Stimulated activated naive B cell treated with anti-CD40 and anti-IgM and Interleukin-4, amounts not matched to agents 10 μg/mL and 1 μg/mL and 100 μg/mL, for 72 hours (primary cell): ENCODE data around the gene FIGN.

Experiments used
- ATAC-seq, 2 donors: fragments of 150-1000 bp; cut with Tn5 transposase; replicated peaks; 2 replicates each; pipeline ENCODE4 v1.10.0; 2021; ENCODE audit warnings: moderate library complexity in 1 of 2
- DNase-seq: peaks from one replicate; pipeline ENCODE4 v3.0.0; 2021
- H3K27ac Mint-ChIP-seq: one replicate; pipeline ENCODE4 v1.8.0; 2022; ENCODE audit warnings: mild to moderate bottlenecking, mixed read lengths
- H3K27me3 Mint-ChIP-seq, 2 donors: one replicate each; pipeline ENCODE4 v1.8.0; 2022; ENCODE audit warnings: mixed read lengths in 2 of 2
- H3K36me3 Mint-ChIP-seq, 2 donors: one replicate each; pipeline ENCODE4 v1.8.0; 2022; ENCODE audit warnings: mixed read lengths in 2 of 2, mild to moderate bottlenecking in 1 of 2
- H3K4me1 Mint-ChIP-seq, 2 donors: one replicate each; pipeline ENCODE4 v1.8.0; 2022; ENCODE audit warnings: mixed read lengths in 2 of 2, mild to moderate bottlenecking in 1 of 2
- H3K4me3 Mint-ChIP-seq, 2 donors: one replicate each; pipeline ENCODE4 v1.8.0; 2022; ENCODE audit warnings: mild to moderate bottlenecking in 2 of 2, mixed read lengths in 2 of 2, moderate library complexity in 1 of 2
- H3K9me3 Mint-ChIP-seq, 2 donors: one replicate each; pipeline ENCODE4 v1.8.0; 2022; ENCODE audit warnings: mixed read lengths in 2 of 2, mild to moderate bottlenecking in 1 of 2

FIGN gene

DNA sequence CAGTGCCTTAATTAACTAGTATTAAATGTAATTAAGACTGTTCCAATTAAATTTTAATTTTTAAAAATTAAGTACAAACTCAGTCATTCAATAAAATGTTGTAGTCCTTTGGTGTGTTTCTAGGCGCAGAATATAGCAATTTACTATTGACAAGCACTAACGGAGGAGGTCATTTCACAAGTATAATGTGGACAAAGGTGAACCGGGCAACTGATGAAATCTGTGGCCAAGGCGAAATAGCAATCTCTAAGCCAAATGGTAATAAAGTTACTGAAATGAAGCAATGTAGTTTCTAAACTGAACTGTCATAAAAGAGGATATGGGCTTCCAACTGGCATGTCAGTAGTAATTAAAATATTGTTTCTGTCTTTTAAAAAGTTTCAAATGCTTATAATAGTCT lies 27.5 kb downstream of the FIGN start:
- Mint-ChIP-seq H3K36me3 (no peaks in the 10 kb centered on the region), H3K4me3 (no peak overlapping the region), H3K27ac (no peak overlapping the region), H3K27me3 (peaks cover 0 to 5% of the 10 kb centered on the region in 2 donors), H3K4me1 (no peaks in the 10 kb centered on the region), H3K9me3 (peaks cover 0 to 2% of the 10 kb centered on the region in 2 donors)
- DNase-seq (no peak), ATAC-seq (no peak)

DNA sequence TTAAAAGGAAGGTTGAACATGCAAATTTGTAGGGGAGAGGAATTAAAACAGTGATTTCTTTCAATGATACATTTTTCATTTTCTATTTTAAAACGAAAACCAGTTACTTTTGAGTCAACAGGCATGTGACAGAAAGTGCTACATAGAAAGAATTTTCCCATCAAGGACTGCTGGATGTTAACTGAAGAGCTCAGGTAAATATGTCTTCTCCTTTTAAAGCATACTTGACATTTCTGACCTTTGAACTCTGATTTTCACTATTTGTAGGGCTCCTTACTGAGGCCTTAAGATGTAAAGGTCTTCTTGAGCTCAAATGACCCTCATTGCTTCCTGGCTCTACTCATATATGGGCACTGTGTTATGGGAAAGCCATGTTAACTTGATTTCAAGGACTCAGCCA lies 32.4 kb downstream of the FIGN start:
- no peak overlapping the region for H3K27ac Mint-ChIP-seq
- H3K4me3 Mint-ChIP-seq, result no peak overlapping the region
- peaks cover 0 to 2% of the 10 kb centered on the region in 2 donors for H3K9me3 Mint-ChIP-seq
- DNase-seq (no peak), ATAC-seq (no peak)
- no peaks in the 10 kb centered on the region for H3K4me1 Mint-ChIP-seq
- peaks cover 5 to 7% of the 10 kb centered on the region in 2 donors for H3K27me3 Mint-ChIP-seq
- no peaks in the 10 kb centered on the region for H3K36me3 Mint-ChIP-seq

DNA sequence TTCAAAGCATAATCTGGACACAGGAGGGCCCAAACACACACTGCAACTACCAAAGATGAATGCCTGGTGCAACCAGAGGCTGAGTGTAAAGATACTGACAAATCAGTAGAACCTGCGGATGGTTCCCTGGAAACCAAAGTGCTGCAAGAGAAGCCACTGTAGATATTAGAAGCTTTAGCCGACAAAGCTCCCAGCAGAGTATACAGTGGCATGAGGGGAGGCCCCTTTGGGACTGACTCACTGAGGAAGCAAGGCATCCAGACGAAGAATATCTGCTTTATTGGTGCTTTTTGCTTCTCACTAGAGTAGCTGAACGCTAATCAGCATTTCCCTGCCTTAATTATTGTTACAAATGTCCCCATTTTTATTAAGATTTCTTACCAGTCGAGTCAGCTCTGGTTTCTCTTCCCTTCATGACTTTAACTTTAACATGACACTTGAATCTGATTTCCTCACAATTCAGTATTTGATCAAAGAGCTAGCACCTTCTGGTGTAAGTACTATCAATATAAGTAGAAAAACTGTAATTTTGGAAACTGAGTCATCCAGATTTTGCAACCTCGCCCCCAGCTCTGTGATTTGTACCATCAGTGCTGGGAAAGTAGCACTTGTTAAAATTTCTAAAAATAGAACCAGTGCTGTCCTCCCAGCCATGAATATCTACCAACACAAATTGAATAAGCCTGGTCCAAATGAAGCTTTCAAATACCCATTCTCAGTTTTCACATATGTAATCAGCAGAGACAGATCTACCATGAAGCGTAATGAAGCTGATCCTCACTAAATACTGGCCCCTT lies 34.2 kb downstream of the FIGN start:
- ATAC-seq (no peak), DNase-seq (no peak)
- peaks cover 0 to 2% of the 10 kb centered on the region in 2 donors for H3K9me3 Mint-ChIP-seq
- H3K27ac Mint-ChIP-seq, result no peak overlapping the region
- H3K4me1 Mint-ChIP-seq, result no peaks in the 10 kb centered on the region
- peaks cover 5 to 7% of the 10 kb centered on the region in 2 donors for H3K27me3 Mint-ChIP-seq
- no peaks in the 10 kb centered on the region for H3K36me3 Mint-ChIP-seq
- H3K4me3 Mint-ChIP-seq, result no peak overlapping the region

DNA sequence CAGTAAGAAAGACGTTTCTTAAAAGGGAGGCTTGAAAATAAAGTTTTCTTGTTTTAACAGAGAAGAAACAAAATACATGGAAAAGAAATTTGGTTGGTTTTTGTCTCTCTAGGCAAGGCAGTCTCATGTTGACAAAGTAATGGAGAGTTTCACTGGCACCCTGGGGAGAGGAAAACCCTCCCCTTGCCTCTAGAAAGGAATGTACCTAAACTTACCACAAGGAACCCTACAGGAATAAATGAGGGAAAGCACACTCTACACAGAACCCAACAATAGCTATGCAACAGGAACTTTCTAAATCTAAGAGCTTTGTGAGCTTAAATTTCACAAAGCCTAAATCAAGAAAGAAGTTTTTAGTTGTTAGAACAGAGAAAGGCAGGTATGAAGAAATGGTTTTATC lies 37.0 kb downstream of the FIGN start:
- Mint-ChIP-seq H3K9me3 (no peaks in the 10 kb centered on the region), H3K4me3 (no peak overlapping the region), H3K27me3 (peaks cover 5 to 7% of the 10 kb centered on the region in 2 donors), H3K4me1 (no peaks in the 10 kb centered on the region), H3K27ac (no peak overlapping the region), H3K36me3 (no peaks in the 10 kb centered on the region)
- DNase-seq (no peak), ATAC-seq (no peak)

DNA sequence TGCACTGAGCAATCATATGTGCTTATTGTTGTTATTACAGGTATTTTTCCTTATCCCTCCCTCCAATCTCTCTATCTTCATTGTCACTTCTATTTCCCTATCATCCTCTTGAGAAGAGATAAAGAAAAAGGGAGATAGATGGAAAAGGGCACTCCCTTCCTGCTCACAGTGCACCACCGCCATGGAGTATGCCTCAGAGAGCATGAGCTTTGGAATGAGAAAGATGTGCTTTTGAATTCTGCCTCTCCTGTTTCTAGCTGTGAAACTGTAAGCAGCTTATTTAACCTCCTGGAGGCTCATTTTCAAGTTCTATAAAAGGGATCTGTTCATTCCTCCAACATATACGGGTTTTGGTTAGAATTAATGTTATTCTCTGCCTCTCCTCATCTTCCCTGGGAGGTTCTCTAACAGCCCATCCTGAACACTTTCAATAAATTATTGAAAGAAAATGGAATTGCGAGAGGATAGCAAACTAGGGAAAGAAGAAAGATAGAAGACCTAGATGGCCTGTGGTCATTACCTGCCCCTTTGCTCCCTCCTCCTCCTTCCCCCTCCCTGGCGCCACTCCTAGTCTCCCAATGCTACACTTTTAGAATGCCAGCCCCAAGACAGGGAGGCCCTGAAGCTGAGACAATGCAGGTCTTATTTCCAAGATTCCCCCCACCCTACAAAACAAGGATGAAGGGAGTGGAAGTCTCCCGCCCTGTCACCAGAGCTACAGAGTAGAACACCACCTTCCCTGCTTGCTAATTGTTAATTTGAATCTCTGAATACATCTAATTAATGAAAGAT lies 37.8 kb downstream of the FIGN start:
- Mint-ChIP-seq H3K9me3 (no peaks in the 10 kb centered on the region), H3K36me3 (no peaks in the 10 kb centered on the region), H3K4me3 (no peak overlapping the region), H3K27ac (no peak overlapping the region), H3K27me3 (peaks cover 5 to 7% of the 10 kb centered on the region in 2 donors), H3K4me1 (no peaks in the 10 kb centered on the region)
- DNase-seq (no peak), ATAC-seq (no peak)

DNA sequence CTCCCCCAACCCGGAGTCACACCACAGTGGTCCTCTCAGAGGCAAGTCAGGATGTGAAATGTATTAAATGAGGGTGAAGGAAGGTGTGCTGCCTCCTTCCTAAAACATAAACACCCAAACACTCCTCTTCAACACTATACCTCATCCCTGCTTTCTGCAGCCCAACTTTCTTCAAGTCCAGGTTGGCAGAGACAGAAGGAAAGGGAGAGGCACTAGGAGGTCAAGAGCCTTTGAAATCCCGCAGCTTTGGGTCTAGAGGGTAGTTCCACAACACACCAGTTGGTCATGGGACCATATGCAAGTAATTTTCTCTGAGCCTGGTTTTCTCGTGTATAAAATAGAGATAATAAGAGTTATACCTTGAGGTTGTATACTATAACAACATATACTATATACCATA lies 38.4 kb downstream of the FIGN start:
- Mint-ChIP-seq H3K9me3 (no peaks in the 10 kb centered on the region), H3K27ac (no peak overlapping the region), H3K4me1 (no peaks in the 10 kb centered on the region), H3K4me3 (no peak overlapping the region), H3K36me3 (no peaks in the 10 kb centered on the region), H3K27me3 (peaks cover 5 to 7% of the 10 kb centered on the region in 2 donors)
- ATAC-seq (no peak), DNase-seq (no peak)

DNA sequence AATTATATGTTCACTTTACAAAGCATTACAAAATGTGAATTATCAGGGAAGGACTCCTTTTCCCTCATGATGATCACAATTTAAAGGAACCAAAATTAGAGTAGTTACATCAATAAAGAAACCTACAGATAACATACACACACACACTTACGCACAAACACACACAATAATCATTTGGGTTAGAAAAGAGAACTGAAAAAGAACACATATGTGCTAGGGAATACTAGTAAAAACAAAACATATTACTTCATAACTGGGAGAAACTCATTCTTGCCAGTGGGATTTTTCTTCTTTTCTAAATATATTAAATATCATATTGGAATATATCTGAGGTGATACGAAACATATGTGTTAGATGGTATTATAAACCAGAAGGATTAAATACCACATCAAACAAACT lies 42.3 kb downstream of the FIGN start:
- Mint-ChIP-seq H3K36me3 (no peaks in the 10 kb centered on the region), H3K9me3 (no peaks in the 10 kb centered on the region), H3K4me3 (no peak overlapping the region), H3K4me1 (no peaks in the 10 kb centered on the region), H3K27me3 (no peaks in the 10 kb centered on the region), H3K27ac (no peak overlapping the region)
- DNase-seq (no peak), ATAC-seq (no peak)

DNA sequence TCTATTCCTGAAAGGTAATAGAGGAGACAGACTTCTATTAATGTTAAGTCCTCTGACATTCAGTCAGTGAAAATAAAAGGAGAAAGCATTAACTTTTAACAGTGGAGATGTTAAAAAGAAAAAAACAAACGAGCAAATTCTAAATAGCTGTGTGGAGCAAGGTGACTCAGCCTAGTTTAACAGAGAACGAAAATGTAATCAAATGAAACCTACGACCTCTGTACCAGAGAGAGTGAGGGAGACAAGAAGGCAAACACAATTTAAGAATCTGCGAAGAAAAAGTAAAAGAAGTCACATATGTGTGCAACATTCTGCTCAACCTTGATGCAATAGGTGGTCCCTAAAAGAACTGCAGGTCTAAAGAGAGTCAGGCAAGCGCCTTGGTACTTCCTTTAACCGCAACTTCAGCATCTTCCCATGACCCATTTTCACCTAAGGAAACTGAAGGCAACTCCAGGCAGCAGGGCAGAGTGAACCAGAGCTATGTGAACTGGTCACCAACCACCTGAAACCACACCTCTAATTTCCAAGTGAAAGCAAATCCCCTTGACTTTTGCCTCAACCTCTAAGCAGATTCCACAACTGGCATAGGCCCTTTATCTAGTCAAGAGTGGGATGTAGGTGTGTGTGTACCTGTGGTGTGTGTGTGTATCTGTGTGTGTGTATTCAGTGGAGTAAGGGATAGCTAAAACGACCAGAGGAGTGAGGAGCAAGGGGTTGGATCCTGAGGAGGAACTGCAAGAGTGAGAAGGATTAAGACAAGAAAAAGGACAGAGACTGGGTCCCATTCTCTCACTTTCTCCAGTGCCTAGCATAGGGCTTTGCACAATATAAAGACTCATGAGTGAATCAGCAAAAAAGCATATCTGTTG lies 43.0 kb downstream of the FIGN start:
- no peaks in the 10 kb centered on the region for H3K36me3 Mint-ChIP-seq
- no peak for ATAC-seq
- H3K27me3 Mint-ChIP-seq, result no peaks in the 10 kb centered on the region
- no peak overlapping the region for H3K27ac Mint-ChIP-seq
- no peaks in the 10 kb centered on the region for H3K9me3 Mint-ChIP-seq
- H3K4me1 Mint-ChIP-seq, result no peaks in the 10 kb centered on the region
- DNase-seq, result no peak
- H3K4me3 Mint-ChIP-seq, result no peak overlapping the region

DNA sequence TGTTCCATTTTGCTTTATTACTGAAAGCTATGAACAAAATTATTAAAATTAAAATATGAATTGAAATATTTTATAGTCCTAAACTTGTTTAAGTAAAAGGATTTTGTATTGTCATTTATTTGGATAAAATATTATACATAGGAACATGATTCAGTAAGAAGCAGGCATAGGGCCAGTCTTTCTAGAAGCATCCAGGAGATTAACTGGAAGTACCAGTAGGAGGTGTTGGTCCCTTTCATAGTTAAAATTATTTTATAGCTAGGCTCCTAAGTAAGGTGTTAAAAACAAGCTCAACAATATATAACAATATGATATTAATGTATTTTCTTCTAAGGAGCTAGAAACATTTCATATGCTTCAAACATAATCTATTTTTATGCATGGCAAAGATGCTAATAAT lies 43.7 kb downstream of the FIGN start:
- H3K9me3 Mint-ChIP-seq, result no peaks in the 10 kb centered on the region
- no peak overlapping the region for H3K4me3 Mint-ChIP-seq
- DNase-seq (no peak), ATAC-seq (no peak)
- no peak overlapping the region for H3K27ac Mint-ChIP-seq
- H3K27me3 Mint-ChIP-seq, result no peaks in the 10 kb centered on the region
- no peaks in the 10 kb centered on the region for H3K4me1 Mint-ChIP-seq
- H3K36me3 Mint-ChIP-seq, result no peaks in the 10 kb centered on the region

DNA sequence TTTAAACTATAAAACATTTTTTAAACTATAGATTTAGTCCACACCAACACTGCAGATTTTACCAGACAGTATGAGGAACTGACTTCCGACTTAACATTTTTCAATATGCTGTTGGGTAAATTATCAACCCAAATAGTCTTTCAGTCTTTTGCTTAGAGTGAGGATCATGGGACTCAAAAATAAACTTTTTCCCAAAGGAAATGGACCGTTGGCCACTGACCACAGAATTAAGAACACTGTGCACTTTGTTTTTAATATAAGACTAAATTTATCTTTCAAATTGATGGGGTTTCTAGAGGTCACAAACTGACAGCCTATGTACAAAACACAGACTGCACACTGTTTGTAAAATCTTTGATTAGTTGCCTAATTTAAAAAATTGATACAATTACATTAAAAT lies 44.9 kb downstream of the FIGN start:
- Mint-ChIP-seq H3K36me3 (no peaks in the 10 kb centered on the region), H3K4me1 (no peaks in the 10 kb centered on the region), H3K4me3 (no peak overlapping the region), H3K9me3 (no peaks in the 10 kb centered on the region), H3K27ac (no peak overlapping the region), H3K27me3 (no peaks in the 10 kb centered on the region)
- ATAC-seq (no peak), DNase-seq (no peak)

DNA sequence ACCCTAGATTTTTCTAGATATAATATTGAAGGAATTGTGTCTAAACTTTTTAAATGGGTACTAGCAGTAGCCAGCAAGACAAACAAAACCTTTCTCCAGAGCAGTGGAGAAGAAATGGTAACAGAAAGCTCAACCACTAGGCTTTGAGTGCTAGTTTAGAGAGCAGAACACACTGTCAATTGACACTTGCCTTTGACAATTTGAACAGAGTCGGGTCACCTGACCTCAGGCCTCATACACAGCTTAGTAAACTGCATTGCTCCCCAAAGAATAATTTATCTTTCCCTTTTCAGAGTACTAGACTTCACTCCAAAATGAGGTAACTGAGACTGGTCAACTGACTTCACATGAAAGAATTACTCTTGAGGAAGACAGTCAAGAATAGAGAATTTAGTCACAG lies 48.6 kb downstream of the FIGN start:
- no peak for DNase-seq
- Mint-ChIP-seq H3K4me3 (no peak overlapping the region), H3K36me3 (no peaks in the 10 kb centered on the region), H3K27me3 (no peaks in the 10 kb centered on the region), H3K4me1 (no peaks in the 10 kb centered on the region), H3K27ac (no peak overlapping the region), H3K9me3 (no peaks in the 10 kb centered on the region)
- no peak for ATAC-seq

DNA sequence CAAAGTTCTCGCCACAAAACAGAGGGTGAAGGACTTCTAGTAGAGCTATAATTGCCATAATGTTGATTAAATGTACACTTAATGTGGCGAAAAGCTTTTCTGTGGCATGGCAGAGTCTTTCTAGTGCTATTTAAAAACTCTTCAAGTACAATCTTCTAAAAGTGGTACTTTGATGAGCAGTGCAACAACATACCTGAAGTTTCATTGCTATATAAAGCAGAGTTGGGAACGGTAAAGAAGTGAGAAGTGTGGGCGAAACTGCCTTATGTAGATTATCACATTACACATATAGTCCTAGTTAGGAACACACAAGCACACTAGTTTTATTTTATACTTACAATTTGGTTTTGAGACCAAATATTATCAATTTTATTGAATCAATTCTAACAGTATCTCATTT lies 49.5 kb downstream of the FIGN start:
- Mint-ChIP-seq H3K9me3 (no peaks in the 10 kb centered on the region), H3K4me1 (no peaks in the 10 kb centered on the region), H3K27me3 (no peaks in the 10 kb centered on the region), H3K36me3 (no peaks in the 10 kb centered on the region), H3K27ac (no peak overlapping the region), H3K4me3 (no peak overlapping the region)
- ATAC-seq (no peak), DNase-seq (no peak)

DNA sequence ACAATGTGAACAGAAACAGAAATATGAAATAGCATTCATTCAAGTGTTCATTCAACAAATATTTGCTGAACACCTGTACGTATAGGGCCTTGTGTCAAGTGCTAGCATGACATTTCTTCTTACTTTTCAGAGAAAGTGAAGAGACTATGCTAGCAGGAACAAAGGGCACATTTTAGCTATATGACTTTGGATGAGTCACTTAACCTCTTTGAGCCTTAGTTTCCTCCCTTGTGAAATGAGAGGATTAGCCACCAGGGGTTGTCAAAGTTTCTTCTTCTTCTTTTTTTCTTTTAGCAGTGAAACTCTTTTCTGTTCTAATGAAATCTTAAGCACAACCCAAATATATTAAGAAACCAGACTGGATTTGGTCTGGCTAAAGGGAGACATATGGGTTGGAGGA lies 53.1 kb downstream of the FIGN start:
- Mint-ChIP-seq H3K4me1 (no peaks in the 10 kb centered on the region), H3K4me3 (no peak overlapping the region), H3K27ac (no peak overlapping the region), H3K9me3 (no peaks in the 10 kb centered on the region), H3K27me3 (no peaks in the 10 kb centered on the region), H3K36me3 (no peaks in the 10 kb centered on the region)
- DNase-seq, result no peak
- no peak for ATAC-seq

DNA sequence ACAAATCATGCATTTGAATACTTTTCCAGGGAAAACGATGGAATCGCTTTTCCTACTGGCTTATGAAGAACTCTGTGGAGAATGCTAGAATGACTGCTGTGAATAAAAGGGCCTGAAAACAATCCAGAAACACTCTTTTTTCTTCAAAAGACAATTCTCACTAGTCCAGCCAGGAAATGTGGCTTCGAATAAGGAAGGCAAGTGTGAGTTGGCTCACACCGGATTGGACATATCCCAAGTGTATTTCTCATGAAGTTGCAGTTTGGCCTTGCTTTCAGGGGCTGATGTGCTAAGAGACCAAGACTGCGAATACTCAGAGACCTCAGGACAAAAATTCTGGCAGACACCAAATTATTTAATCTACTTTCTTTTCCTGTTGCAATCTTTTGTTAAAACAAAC lies 54.1 kb downstream of the FIGN start:
- no peaks in the 10 kb centered on the region for H3K9me3 Mint-ChIP-seq
- no peak for ATAC-seq
- no peak for DNase-seq
- H3K4me1 Mint-ChIP-seq, result no peaks in the 10 kb centered on the region
- H3K27ac Mint-ChIP-seq, result no peak overlapping the region
- no peak overlapping the region for H3K4me3 Mint-ChIP-seq
- no peaks in the 10 kb centered on the region for H3K27me3 Mint-ChIP-seq
- no peaks in the 10 kb centered on the region for H3K36me3 Mint-ChIP-seq
